Natural killer cell (primary cell): ENCODE measurements around the gene TMEM222. TPM values are rescaled to one million over a fixed set of nuclear protein-coding genes. Genes with fewer than 3 reads are reported as not detected.

ENCODE experiments used
- ATAC-seq, 3 donors: fragments of 150-1000 bp in 2 of 3; fragments of 200-7000 bp in 1 of 3; cut with Tn5 transposase; 1 replicate in 1 of 3; 2 replicates in 2 of 3; pipeline ENCODE4 v1.10.0; 2021; ENCODE audit warnings: mild to moderate bottlenecking in 2 of 3, moderate library complexity in 2 of 3
- DNase-seq, 2 donors: peaks; one replicate each; pipeline versions ENCODE4 v3.0.0 to v3.0.0-alpha.2; 2013 to 2021; ENCODE audit warnings: mixed read lengths in 1 of 2
- H3K27ac ChIP-seq: one replicate; pipeline ENCODE4 v1.5.1; 2013; ENCODE audit warnings: mild to moderate bottlenecking, low read length
- H3K27me3 ChIP-seq: one replicate; pipeline ENCODE4 v1.6.1; 2013; ENCODE audit warnings: low read length; ENCODE audit not compliant: control insufficient read depth, insufficient read depth
- H3K36me3 ChIP-seq: one replicate; pipeline ENCODE4 v1.6.1; 2013; ENCODE audit warnings: low read length; ENCODE audit not compliant: control insufficient read depth, insufficient read depth
- H3K4me1 ChIP-seq: one replicate; pipeline ENCODE4 v1.6.1; 2013; ENCODE audit warnings: low read length; ENCODE audit not compliant: control insufficient read depth, insufficient read depth
- H3K4me3 ChIP-seq: one replicate; pipeline ENCODE4 v1.5.1; 2013; ENCODE audit warnings: low read length
- H3K9me3 ChIP-seq: one replicate; pipeline ENCODE4 v1.6.1; 2013; ENCODE audit warnings: low read length; ENCODE audit not compliant: control insufficient read depth, insufficient read depth
- H3K27ac Mint-ChIP-seq, 2 donors: one replicate each; pipeline ENCODE4 v1.8.0; 2022; ENCODE audit warnings: mild to moderate bottlenecking in 2 of 2, mixed read lengths in 2 of 2, moderate library complexity in 1 of 2
- H3K27me3 Mint-ChIP-seq, 2 donors: one replicate each; pipeline ENCODE4 v1.8.0; 2022; ENCODE audit warnings: low read depth in 2 of 2, mixed read lengths in 2 of 2
- H3K36me3 Mint-ChIP-seq: one replicate; pipeline ENCODE4 v1.8.0; 2022; ENCODE audit warnings: mixed read lengths
- H3K4me1 Mint-ChIP-seq, 2 donors: one replicate each; pipeline ENCODE4 v1.8.0; 2022; ENCODE audit warnings: mixed read lengths in 2 of 2
- H3K4me3 Mint-ChIP-seq: one replicate; pipeline ENCODE4 v1.8.0; 2022; ENCODE audit warnings: mild to moderate bottlenecking, moderate library complexity, mixed read lengths
- H3K9me3 Mint-ChIP-seq, 2 donors: one replicate each; pipeline ENCODE4 v1.8.0; 2022; ENCODE audit warnings: mixed read lengths in 2 of 2
- CTCF ChIP-seq: fragments of 200-600 bp; IDR thresholded peaks from one replicate; pipeline ENCODE4 v1.8.0; 2022; ENCODE audit warnings: antibody characterized with exemption
- WGBS: methylation state at CpG from one replicate; pipeline ENCODE4 v1.1.7; 2013; ENCODE audit warnings: missing lambda C conversion rate; ENCODE audit not compliant: insufficient coverage; 5-methylcytosine and 5-hydroxymethylcytosine counted together
- intact Hi-C: fragments of 100-400 bp; cut with micrococcal nuclease; formaldehyde crosslinking; loops from one replicate; pipeline ENCODE4 v1.14.2; 2022
- total RNA-seq, 4 donors: library from RNA; stranded (reverse); fragments of 120-200 nt in 1 of 4; gene quantifications; one replicate each; pipeline versions ENCODE4 v1.2.3 to v1.2.4, GENCODE V29; 2013 to 2022

TMEM222 gene
- total RNA-seq, 3 donors from 2014 or later (not counting 1 experiment from before 2014, with no cell fraction given): 34.9 to 41.2 (median 37.3) TPM

DNA sequence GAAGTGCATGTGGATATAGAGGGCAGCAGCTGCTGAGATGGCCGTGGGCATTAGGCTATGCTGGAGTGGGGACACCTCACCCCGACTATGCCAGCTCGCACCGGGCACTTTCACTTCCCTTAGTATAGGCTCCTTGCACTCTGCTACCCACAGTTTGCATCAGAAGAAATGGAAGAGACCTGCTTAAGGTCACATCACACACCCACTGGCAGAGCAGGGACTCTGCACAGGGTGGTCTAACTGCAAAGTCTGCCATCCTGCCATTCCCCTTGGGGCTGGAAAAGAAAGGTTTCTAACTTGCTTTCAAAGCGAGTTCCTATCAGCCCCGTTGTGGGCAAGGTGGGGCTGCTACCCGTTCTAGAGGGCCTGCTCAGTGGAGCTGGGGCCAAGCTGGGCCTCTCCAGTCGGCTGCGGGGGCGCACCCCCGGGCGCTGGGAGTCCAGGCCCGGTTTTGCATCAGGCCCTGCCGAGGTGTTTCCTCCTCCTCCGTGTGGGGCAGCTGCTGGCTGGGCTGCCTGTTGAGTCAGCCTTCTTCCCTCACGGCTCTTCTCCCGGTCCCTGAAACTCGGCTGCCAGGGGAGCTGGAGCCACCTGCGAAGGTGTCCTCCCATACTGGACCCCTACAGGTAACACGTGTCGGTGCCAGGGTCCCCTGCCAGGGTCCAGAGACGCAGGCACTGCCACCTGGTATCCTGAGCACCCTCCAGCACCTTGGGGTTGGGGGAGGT is 19.7 kb downstream of the TMEM222 start, which contains the start of gene SYTL1:
TSS of gene SYTL1 (plus strand) at position 498 of the 728 bp plus-strand sequence. CDS start 3,313 bp downstream, outside the sequence.
- no peaks in the 10 kb centered on the region for H3K9me3 ChIP-seq
- peaks cover 13% of the 10 kb centered on the region for H3K36me3 ChIP-seq
- DNase-seq: peak; percentile 75 to 77
- no peaks in the 10 kb centered on the region for H3K27me3 ChIP-seq
- H3K4me3 ChIP-seq: peak within 1 kb of the TSS; percentile 80
- peaks cover 55% of the 10 kb centered on the region for H3K4me1 ChIP-seq
- WGBS: under 1% methylated on average over 22 of the region's 22 CpGs
- H3K27ac Mint-ChIP-seq: peak within 1 kb of the TSS; percentile 88 to 90
- H3K27ac ChIP-seq: peak within 1 kb of the TSS; percentile 92
- peak; percentile 75 to 82 (median 76) for ATAC-seq
- H3K27me3 Mint-ChIP-seq: no peaks in the 10 kb centered on the region
- H3K9me3 Mint-ChIP-seq: no peaks in the 10 kb centered on the region
- H3K36me3 Mint-ChIP-seq: no peaks in the 10 kb centered on the region
- H3K4me3 Mint-ChIP-seq: peak within 1 kb of the TSS; percentile 91
- intact Hi-C loops: loop anchor here (1.0 to 10.0 kb wide), 4 partner anchors 8 to 647 kb away; partner anchors contain the start of genes ARID1A and TMEM222
- H3K4me1 Mint-ChIP-seq: peaks cover 51 to 62% of the 10 kb centered on the region in 2 donors
- no peak for TF ChIP-seq CTCF

DNA sequence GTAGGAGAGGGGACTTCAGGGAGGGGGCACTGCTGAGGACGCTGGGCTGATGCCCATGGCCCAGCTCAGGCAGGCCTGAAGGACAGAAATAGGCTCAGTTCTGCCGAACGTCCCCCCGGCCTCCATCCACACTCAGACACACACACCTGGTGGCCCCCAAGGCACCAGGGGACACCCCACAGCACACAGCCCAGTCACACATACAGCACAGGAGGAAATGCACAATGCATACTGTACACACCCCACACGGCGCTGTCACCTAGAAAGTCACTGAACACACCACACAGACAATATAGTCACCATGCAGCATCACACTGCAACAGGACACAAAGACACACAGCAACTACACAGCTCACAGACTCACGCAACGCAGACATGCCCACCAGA is 20.4 kb downstream of the TMEM222 start:
- Histone ChIP-seq H3K4me1 (peaks cover 55% of the 10 kb centered on the region), H3K36me3 (peaks cover 17% of the 10 kb centered on the region), H3K4me3 (peak overlapping the region; percentile 80), H3K9me3 (no peaks in the 10 kb centered on the region), H3K27ac (peak overlapping the region; percentile 92), H3K27me3 (no peaks in the 10 kb centered on the region)
- Mint-ChIP-seq H3K27ac (peak overlapping the region; percentile 88 to 90), H3K9me3 (no peaks in the 10 kb centered on the region), H3K4me1 (peaks cover 55 to 66% of the 10 kb centered on the region in 2 donors), H3K4me3 (peak overlapping the region; percentile 91), H3K27me3 (no peaks in the 10 kb centered on the region), H3K36me3 (no peaks in the 10 kb centered on the region)
- ATAC-seq: peak; percentile 23 to 43 (median 28)
- TF ChIP-seq CTCF: no peak
- intact Hi-C loops: loop anchor here (1.0 to 10.0 kb wide), 2 partner anchors 14 to 648 kb away; partner anchors contain the start of gene ARID1A
- WGBS: 2% methylated on average over 8 of the region's 8 CpGs
- peak in 1 of 2 donors; percentile 67 for DNase-seq

- H3K27me3 Mint-ChIP-seq: no peaks in the 10 kb centered on the region
- WGBS: under 1% methylated on average over 31 of the region's 31 CpGs
- H3K27ac Mint-ChIP-seq: peak overlapping the region; percentile 88 to 90
- no peaks in the 10 kb centered on the region for H3K9me3 ChIP-seq
- H3K27ac ChIP-seq: peak overlapping the region; percentile 92
- no peaks in the 10 kb centered on the region for H3K36me3 Mint-ChIP-seq
- H3K36me3 ChIP-seq: peaks cover 21% of the 10 kb centered on the region
- peak; percentile 66 to 88 for DNase-seq
- peak; percentile 72 to 86 (median 80) for ATAC-seq
- H3K4me1 Mint-ChIP-seq: peaks cover 59 to 70% of the 10 kb centered on the region in 2 donors
- peak overlapping the region; percentile 80 for H3K4me3 ChIP-seq
- no peaks in the 10 kb centered on the region for H3K27me3 ChIP-seq
- TF ChIP-seq CTCF: no peak
- peaks cover 55% of the 10 kb centered on the region for H3K4me1 ChIP-seq
- H3K9me3 Mint-ChIP-seq: no peaks in the 10 kb centered on the region
- intact Hi-C loops: loop anchor here (1.0 to 10.0 kb wide), 2 partner anchors 13 to 648 kb away; partner anchors contain the start of gene ARID1A
- H3K4me3 Mint-ChIP-seq: peak overlapping the region; percentile 91
Observed at GRCh38 chr1:27342778-27343638, 21.0 kb downstream of the TMEM222 start.
